Epithelial cell of proximal tubule (primary cell): ENCODE results near the gene EPHB2. TPM values are rescaled to one million over a fixed set of nuclear protein-coding genes. Genes with fewer than 3 reads are reported as not detected.

Experiments
- DNase-seq: peaks from one replicate; pipeline ENCODE4 v3.0.0-alpha.2; 2011; ENCODE audit warnings: low read depth
- H3K4me3 ChIP-seq: 2 replicates; pipeline ENCODE4 v1.5.1; 2011; ENCODE audit warnings: low read depth, mild to moderate bottlenecking, low read length
- total RNA-seq: library from RNA; depleted of rRNA; stranded (reverse); fragments of >200 nt; gene quantifications from 2 replicates; pipeline ENCODE4 v1.2.3, GENCODE V29; 2015
- TF ChIP-seq, protein P1 (sequence below): conservative IDR thresholded peaks from 2 replicates; pipeline ENCODE4 v1.5.1; 2012; ENCODE audit warnings: low read depth, mild to moderate bottlenecking, low read length

The EPHB2 gene
- total RNA-seq, 1 donor from 2014 or later: 47.8 TPM

DNA sequence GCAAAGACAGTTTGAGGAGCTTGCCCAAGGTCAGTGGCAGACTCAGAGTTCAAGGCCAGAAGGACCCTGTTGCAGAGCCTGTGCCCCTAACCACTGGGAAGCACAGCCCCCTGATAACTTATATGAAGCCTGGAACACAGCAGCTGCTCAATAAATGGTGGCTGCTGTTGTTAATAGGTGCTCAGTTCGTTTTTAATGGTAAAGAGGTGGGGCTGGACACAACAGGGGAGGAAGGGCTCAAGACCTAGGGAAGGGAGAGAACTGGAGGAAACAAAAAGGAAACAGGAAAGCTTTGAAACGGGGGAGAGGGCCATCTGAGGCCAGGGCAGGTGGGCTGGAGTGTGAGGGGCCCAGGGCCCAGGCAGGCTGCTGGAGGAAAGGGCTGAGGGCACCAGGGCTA is 136.6 kb downstream of the EPHB2 start:
- TF ChIP-seq, protein P1, sequence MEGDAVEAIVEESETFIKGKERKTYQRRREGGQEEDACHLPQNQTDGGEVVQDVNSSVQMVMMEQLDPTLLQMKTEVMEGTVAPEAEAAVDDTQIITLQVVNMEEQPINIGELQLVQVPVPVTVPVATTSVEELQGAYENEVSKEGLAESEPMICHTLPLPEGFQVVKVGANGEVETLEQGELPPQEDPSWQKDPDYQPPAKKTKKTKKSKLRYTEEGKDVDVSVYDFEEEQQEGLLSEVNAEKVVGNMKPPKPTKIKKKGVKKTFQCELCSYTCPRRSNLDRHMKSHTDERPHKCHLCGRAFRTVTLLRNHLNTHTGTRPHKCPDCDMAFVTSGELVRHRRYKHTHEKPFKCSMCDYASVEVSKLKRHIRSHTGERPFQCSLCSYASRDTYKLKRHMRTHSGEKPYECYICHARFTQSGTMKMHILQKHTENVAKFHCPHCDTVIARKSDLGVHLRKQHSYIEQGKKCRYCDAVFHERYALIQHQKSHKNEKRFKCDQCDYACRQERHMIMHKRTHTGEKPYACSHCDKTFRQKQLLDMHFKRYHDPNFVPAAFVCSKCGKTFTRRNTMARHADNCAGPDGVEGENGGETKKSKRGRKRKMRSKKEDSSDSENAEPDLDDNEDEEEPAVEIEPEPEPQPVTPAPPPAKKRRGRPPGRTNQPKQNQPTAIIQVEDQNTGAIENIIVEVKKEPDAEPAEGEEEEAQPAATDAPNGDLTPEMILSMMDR: no peak
- DNase-seq: no peak
- no peak overlapping the region for H3K4me3 ChIP-seq

- TF ChIP-seq, protein P1: no peak
- DNase-seq: no peak
- H3K4me3 ChIP-seq: no peak overlapping the region
Observed at GRCh38 chr1:22847709-22848108, 137.1 kb downstream of the EPHB2 start.

GRCh38 chr1:22848405-22848804 is 137.8 kb downstream of the EPHB2 start:
- TF ChIP-seq, protein P1: no peak
- DNase-seq: no peak
- H3K4me3 ChIP-seq: no peak overlapping the region

DNA sequence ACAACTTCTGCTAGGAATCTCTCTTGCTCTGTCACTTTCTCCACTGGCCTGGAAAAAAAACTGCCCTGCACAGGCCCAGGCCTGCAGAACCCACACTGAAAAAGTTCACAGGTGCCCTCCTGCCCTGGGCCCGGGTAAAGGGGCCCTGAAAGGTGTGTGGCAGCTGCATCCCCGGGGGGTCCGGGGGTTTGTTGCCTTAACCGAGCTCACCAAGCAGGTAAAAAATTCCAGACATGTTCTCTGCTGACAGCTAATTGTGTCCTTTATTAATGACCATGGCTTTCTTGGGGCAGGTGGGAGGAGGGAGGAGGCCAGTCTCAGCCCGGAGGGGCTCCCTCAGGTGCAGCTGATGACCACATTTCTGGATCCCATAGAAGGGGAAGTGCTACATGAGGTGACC is 139.1 kb downstream of the EPHB2 start:
- TF ChIP-seq, protein P1: no peak
- H3K4me3 ChIP-seq: no peak overlapping the region
- DNase-seq: no peak

GRCh38 chr1:22850281-22850680 is 139.6 kb downstream of the EPHB2 start:
- no peak overlapping the region for H3K4me3 ChIP-seq
- TF ChIP-seq, protein P1: no peak
- DNase-seq: no peak

DNA sequence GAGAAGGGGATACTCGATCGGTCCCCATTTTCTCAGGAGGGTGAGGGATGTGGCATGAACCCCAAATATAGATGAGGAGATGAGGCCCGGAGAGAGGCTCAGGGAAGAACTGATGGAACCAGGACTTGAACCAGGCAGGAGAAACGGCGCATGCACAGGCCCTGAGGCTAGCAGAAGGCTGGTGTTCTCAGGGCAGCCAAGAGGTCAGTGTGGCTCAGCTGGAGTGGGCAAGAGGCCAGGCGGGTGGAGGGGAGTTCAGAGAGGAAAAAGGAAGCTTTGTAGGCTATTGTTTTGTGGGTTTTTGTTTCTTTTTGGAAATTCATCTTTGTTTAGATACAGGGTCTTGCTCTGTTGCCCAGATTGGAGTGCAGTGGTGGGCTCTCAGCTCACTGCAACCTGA is 140.0 kb downstream of the EPHB2 start:
- no peak overlapping the region for H3K4me3 ChIP-seq
- no peak for DNase-seq
- TF ChIP-seq, protein P1: no peak

- TF ChIP-seq, protein P1: no peak
- H3K4me3 ChIP-seq: no peak overlapping the region
- no peak for DNase-seq
Observed at GRCh38 chr1:22851517-22851916, 140.9 kb downstream of the EPHB2 start.
